Uterus (tissue), 2 donors: ENCODE results near the gene ARHGAP12.

Experiments used
- POLR2A ChIP-seq, 2 donors: fragments of 450-650 bp; IDR thresholded peaks; one replicate each; pipeline ENCODE4 v1.6.1; 2016; ENCODE audit warnings: antibody characterized with exemption in 2 of 2, mild to moderate bottlenecking in 1 of 2, moderate library complexity in 1 of 2
- TF ChIP-seq, protein P1 (sequence below), 4 experiments: fragments of 200-600 bp in 2 of 4; fragments of 450-650 bp in 2 of 4; sonication (generic) in 2 of 4; IDR thresholded peaks; one replicate each; pipeline ENCODE4 v1.5.1; 2016 to 2019; ENCODE audit warnings: antibody characterized with exemption in 4 of 4, mild to moderate bottlenecking in 2 of 4, moderate library complexity in 1 of 4

DNA sequence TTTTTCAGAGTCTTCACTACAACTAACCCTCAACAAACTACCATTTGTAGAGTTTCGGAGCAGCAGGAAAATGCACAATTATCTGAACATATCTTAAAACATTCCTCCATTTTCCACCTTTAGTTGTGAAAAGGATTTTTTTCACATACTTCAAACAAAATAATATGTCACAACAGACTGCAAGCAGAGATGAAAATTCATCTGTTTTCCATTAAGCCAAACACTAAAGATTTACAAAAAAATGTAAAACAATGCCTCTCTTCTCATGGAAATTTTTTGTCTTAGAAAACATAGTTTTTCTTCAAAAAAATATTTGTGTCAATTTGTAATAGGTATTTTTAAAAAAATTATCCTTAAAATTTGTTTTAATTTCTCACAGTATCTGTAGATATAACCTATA is 98.9 kb downstream of the ARHGAP12 start:
- TF ChIP-seq, protein P1, sequence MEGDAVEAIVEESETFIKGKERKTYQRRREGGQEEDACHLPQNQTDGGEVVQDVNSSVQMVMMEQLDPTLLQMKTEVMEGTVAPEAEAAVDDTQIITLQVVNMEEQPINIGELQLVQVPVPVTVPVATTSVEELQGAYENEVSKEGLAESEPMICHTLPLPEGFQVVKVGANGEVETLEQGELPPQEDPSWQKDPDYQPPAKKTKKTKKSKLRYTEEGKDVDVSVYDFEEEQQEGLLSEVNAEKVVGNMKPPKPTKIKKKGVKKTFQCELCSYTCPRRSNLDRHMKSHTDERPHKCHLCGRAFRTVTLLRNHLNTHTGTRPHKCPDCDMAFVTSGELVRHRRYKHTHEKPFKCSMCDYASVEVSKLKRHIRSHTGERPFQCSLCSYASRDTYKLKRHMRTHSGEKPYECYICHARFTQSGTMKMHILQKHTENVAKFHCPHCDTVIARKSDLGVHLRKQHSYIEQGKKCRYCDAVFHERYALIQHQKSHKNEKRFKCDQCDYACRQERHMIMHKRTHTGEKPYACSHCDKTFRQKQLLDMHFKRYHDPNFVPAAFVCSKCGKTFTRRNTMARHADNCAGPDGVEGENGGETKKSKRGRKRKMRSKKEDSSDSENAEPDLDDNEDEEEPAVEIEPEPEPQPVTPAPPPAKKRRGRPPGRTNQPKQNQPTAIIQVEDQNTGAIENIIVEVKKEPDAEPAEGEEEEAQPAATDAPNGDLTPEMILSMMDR (IDR thresholded peaks at IDR 0.05): no peak
- TF ChIP-seq POLR2A (IDR thresholded peaks at IDR 0.05): no peak
